Colon (tissue), 2 donors: Measurements from ENCODE around the gene TERT.

ENCODE experiments used
- FAIRE-seq: peaks from 2 replicates; lab custom pipeline; 2012; peaks lifted over from hg19 to GRCh38; lab: Jason Lieb, UNC
- donor health status: control.
- donor health status: control.

The TERT gene

DNA sequence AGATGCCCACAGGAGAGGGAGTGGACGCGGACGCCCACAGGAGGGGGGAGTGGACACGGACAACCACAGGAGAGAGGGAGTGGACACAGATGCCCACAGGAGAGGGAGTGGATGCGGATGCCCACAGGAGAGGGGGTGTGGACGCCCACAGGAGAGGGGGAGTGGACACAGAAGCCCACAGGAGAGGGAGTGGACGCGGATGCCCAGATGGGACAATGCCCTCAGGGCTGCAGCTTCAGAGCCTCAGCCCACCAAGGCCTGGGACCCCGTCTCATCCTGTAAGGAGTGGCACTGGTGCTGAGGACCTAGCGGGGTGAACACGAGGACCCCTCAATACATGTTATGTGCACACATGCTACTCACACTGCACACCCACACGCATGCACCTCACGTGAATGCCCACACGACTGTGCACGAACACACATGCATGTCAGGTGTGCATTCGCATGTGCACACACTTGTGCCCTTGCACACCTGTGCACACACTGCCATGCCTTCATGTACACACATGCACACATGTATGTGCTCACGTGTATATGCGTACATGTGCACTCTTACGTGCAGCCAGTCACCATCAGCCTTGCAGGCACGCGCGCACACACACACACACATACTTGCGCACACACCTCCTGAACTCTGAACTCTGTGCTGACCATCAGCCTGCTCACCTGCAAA lies 34.9 kb downstream of the TERT start:
- no peak for FAIRE-seq

DNA sequence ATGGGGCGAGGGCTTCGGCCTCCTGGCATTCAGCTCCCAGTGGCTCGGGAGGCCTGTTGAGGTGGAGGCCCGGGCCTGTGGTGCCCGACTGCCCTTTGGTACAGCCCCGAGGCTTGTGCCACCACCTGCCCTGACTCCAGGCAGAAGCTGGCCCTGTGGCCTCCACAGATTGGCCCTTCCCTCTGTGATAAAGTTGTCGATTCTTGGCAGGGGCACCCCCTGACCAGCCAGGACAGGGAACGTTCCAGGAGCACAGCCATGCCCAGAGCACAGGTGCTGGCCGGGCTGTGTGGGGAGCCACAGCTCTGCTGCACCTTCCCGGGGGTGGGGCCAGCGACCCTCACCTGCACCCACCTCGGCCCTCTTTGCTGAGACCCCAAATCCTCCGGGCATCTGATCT lies 37.0 kb downstream of the TERT start:
- no peak for FAIRE-seq

DNA sequence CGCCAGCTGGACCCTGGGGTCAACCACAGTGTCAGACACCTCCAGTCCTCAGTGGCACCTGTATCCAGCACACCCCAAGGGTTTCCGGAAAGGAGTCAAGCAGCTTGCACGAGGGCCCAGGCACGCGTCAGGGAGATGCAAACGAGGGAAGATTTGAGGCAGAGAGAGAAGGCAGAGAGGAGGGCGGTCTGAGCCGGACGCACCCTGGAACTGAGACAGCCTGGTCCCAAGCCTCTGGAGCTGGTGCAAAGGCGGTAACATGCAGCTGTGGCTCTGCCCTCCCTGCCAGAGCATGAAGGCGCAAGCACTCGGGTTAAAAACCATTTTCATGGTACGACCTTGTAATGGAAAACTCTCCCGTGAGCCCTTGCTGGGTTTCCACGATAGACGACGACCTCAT lies 37.5 kb downstream of the TERT start:
- FAIRE-seq, result no peak

DNA sequence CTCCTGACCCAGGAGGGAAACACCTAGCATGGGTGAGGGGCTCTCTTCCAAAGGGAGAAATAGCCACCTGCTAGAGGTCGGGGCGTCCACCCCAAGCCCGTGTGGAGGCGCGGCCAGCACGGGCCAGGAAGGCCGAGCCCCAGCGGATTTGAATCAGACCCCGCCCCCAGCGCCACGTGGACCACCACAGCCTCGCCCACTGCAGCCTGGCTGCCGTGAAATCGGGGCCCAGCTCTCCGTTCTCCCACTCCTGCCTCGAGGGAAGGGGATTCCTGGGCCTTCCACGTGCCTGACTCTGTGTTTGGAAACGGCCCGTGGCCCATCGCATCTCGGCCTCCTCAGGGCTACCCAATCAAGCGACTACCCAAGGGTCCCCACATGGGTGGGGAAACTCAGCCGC lies 38.1 kb downstream of the TERT start:
- FAIRE-seq, result no peak

DNA sequence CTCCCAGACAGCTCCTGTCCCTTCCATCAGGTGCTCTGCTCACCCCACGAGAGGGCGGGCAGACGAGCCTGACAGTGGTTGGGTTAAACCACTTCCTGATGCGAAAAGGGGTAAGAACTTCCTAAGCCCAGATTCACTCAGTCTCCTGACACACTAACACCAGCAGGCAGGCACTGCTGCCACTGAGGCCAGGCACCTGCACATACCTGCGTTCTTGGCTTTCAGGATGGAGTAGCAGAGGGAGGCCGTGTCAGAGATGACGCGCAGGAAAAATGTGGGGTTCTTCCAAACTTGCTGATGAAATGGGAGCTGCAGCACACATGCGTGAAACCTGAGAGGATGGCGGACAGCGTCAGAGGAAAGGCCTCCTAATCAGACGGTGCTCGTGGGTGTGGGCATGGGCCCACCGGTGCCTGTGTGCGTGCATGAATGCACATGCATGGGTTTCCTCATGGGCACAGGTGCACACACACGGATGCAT lies 39.7 kb downstream of the TERT start:
- FAIRE-seq, result no peak

DNA sequence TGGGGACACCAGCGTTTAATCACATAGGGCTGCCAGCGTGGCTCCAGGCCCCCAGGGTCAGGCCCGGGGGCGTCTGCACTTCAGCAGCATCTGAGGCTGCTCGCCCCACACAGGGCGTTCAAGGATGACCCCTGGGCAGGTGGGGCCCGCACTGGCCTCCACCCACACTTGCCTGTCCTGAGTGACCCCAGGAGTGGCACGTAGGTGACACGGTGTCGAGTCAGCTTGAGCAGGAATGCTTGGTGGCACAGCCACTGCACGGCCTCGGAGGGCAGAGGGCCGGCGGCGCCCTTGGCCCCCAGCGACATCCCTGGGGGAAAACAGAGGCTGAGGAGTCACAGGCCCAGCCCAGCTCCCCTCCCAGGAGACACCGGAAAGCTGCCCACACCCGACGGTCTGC lies 40.7 kb downstream of the TERT start:
- no peak for FAIRE-seq

DNA sequence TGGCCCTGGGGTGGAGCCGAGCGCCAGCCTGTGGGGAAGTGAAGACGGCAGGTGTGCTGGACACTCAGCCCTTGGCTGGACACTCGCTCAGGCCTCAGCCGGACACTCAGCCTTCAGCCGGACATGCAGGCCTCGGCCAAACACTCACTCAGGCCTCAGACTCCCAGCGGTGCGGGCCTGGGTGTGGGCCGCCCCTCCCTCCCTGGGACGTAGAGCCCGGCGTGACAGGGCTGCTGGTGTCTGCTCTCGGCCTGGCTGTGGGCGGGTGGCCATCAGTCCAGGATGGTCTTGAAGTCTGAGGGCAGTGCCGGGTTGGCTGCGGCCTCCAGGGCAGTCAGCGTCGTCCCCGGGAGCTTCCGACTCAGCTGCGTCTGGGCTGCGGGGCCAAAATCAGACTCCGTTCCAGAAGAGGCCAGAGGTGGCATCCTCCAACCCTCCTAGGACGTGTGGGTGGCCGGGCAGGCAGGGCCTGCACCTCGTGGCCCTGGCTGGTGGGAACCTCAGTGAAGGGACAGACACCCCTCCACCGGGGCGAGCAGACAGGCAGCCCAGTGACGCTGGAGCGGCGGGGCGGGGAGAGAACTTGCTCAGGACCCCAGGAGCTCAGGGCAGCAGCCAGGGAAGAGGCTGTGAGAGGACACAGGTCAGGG lies 41.3 kb downstream of the TERT start:
- FAIRE-seq, result no peak

DNA sequence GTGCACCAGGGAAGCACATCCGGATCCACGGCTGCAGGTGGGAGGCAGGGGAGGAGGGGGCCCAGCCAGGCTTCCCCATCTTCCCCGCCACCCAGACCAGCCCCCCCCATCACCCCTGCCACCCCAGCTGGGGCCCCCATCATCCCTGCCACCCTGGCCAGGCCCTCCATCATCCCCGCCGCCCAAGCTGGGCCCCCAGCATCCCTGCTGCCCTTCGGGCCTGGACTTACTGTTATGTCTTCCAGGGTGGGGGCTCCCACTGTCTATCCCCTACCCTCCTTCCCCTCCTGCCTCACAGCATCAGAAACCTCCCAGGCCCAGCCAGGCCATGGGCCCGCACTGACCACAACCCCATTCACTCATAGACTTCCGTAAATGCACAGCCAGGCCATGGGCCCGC lies 42.2 kb downstream of the TERT start:
- FAIRE-seq, result no peak

DNA sequence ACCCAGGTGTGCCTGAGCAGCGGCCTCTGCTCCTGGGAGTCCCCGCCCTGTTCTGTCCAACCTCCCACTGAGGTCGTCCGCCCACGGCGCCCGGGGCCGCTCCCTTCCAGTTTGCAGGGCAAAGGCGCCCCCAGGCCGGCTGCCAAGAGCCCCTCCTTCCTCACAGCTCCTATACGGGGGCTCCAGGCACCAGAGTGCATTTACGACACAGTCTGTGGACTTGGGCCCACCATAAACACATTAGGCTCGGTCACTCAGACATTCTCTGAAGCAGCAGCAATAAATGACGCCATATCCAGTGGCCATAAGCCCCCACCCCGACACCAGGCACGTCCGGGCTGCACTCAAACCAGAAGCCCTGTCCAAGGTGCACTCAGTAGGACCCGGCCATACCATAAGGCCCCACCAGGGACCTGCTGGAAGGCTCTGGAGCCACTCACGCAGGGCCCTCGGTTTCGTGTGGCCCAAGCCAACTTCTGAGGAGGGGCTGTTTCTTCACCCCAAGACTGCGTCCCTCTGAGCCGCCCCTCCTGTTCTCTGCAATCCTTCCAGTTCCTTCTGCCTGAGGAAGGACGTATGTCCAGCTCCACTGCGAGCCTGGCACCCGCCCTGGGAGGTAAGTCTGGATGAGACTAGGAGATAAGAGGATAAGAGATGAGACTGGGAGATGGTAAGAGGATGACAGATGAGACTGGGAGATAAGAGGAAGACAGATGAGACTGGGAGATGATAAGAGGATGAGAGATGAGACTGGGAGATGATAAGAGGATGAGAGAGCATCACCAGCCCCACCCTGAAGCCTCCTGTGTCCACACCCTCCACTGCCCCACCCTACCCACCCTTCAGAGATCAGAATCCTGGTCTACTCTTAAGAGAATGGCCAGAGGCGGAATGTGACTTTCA lies 42.9 kb downstream of the TERT start:
- FAIRE-seq, result no peak

DNA sequence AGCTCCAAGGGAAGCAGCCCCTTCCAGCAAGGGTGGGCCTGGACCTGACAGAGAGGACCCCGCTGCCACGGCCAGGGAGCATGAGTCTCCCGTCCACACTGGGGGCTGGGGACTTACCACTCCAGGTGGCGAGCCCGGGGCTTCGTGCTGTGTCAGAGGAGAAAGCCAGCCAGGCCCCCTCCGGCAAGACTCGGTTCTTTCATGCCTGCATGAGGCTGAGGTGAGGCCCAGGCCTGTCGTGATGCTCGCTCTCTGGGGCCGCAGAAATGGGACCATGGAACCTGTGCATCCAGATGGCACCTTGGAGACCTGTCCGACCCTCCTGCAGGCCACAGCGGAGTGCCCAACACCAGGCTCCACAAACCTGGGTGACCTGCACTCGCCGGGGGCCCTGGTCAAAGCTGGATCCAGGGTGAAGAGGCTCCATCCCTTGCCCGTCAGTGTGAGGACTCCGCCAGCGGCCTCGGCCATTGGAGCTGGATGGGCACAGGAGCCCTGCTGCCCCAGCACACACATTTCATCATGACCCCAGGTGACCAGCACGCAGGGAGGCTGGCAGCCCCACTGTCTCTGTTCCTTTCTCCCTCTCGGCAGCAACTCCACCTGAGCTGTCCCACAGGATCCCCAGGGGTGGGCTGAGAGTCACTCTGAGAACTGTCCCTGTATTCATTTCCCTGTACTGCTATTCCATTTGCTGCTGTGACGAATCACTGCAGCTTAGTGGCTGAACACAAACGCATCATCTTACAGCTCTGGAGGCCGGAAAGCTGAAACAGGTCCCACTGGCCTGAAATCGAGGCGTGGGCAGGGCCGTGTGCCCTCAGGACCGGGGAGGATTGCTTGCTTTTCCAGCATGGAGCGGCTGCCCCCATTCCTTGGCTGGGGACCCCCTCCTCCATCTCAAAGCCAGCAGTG lies 45.2 kb downstream of the TERT start:
- FAIRE-seq, result no peak

DNA sequence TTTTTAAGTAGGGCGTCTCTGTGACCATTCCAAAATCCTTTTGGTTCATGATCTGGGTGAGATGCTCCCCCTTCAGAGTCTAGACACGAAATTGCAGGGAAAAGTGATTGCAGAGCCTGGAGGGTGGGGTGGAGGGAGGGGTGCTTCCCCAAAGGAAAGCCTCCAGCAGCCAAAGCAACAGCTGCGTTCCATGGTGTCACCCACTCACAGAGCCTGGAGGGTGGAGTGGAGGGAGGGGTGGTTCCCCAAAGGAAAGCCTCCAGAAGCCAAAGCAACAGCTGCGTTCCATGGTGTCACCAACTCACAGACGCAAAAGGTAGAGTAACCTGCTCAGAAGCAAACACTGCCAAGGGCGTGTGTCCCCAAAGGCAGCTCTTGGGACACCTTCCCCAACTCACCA lies 47.1 kb downstream of the TERT start:
- no peak for FAIRE-seq

DNA sequence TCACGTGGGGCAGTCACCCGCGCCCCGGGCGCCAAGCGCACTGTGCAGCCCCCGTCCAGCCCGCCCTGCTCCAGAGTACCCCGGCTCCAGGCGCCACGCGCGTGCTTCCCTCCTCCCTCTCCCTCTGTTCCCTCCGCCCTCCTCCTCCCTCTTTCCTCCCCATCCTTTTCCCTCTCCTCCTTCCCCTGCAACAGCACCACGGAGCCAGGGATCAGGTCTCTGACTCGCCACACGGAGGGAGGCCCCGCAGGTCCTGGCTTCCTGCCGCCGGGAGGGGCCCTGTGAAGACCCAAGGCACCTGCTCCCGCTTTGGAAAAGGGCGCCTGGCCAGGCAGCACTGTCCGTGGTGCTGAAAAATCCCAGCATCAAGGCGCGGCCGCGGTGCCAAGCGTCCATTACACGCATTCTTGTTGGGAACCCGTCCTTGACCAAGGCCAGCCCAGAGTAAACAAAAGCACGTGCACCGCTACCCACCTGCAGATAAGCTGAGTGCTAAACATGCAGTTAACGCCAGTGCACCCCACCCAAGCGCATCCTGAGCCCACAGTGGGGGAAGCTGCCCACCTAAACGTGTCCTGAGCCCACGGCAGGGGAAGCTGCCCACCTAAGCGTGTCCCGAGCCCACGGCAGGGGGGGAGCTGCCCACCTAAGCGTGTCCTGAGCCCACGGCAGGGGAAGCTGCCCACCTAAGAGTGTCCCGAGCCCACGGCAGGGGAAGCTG lies 48.0 kb downstream of the TERT start:
- FAIRE-seq, result no peak

DNA sequence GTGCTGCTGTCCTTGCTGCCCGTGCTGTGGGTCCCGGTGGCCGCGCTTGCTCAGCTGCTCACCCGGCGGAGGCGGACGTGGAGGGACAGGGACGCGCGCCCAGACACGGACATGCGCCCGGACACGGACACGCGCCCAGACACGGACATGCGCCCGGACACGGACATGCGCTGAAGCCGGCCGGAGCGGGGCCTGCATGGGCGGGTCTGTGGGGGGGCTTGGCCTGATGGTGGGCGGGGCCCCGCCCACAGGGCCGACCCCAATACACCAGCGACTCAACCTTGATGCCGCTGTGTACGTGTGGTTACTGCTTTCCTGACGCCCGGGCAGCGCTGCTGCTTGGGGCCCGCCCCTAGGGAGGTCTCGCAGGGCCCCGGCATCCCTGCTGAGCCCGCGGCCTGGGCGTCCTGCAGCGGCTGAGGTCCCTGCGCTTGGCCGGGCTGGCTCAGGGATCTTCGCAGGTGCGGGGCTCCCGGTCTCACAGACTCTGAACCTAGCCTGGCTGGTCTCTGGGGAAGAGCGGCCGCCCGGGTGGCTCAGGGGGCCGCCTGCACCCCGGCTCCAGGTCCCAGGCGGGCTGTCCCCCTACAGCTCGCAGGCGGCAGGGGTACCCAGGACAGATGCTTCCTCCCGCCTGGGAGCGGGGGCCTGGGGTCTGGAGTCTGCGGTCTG lies 48.8 kb downstream of the TERT start:
- FAIRE-seq, result no peak

DNA sequence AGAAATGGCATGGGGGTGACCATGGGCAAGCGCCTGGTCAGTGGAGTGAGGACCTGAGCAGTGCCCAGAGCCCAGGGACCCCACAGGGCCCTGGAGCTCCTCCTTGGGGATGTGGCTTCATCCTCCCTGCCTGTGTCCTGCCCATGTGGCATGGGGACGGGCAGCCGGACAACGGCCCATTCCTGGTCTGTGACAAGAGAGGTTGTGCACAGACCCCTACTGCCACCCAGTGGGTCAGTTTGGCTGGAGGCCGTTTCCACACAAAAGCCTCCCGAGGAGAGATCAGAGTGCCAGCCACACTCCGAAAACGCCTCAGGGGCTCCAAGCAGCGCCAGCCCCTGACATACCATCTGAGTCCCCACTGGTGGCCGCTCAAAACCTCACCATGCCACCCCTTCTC lies 49.9 kb downstream of the TERT start:
- FAIRE-seq, result no peak

DNA sequence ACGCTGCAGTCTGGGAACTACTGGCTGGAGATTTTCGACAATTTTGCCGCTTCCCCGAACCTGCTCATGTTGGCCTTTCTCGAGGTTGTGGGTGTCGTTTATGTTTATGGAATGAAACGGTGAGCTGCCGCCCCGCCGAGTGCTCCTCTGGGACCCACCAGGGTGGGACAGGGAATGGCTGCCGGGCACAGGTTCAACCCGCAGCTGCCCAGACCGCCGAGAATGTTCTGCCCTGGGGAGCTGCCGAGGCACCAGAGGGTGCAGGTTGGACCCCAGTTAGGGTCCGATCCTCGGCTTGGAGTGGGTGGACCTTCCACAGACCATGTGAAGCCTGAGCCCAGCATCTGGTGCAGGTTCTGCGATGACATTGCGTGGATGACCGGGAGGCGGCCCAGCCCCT lies 50.6 kb downstream of the TERT start:
- no peak for FAIRE-seq

DNA sequence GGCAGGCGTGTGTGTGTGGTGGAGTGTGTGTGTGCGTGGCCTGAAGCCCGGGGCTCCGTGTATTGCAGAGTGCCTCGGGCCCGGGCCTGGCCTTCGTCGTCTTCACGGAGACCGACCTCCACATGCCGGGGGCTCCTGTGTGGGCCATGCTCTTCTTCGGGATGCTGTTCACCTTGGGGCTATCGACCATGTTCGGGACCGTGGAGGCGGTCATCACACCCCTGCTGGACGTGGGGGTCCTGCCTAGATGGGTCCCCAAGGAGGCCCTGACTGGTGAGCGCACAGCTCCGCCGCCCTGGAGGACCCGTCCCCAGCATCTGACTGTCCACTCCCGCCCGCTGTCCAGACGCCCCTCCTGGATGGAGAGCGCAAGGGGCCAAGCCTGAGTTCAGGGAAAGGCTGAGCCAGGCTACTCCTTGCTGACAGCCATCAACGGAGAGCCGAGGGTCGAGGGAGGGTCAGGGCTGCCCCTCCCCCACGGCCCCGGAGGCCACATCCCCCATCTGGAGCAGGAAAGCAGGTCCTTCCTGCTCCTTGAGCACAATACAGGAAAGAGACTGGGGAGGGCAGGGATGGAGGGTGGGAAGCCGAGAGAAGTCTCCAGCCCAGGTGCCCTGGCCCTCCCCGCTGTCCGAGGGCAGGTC lies 51.3 kb downstream of the TERT start:
- no peak for FAIRE-seq

DNA sequence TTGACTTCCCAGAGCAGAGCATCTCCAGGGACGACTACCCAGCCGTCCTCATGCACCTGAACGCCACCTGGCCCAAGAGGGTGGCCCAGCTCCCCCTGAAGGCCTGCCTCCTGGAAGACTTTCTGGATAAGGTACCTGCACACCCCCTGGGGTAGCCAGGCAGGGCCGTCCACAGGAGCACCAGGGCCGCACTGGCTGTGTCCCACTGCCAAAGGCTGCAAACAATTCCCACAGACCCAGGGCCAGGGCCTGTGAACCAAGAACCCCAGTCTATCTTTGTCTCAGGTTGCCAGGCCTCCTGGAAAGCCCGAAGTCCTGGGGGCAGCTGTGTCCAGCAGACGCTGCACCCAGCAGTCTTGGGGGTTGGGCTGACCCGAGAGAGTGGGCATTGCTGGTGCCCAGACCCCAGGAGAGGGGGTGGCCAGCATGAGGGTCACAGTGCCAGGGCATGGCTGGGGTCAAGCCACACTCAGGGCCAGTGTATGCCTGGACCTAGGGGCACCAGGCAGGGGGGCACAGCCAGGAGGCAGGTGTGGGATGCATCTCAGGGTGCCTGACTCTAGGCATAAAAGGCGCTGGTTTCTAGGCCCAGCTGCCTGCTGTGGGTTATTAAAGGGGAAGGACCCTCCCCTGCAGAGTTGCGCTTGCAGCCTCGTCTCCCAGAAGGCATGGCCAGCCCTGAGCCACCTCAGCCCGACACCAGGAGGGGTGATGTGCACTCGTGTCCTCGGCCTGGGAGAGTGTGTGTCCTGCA lies 52.0 kb downstream of the TERT start:
- no peak for FAIRE-seq

DNA sequence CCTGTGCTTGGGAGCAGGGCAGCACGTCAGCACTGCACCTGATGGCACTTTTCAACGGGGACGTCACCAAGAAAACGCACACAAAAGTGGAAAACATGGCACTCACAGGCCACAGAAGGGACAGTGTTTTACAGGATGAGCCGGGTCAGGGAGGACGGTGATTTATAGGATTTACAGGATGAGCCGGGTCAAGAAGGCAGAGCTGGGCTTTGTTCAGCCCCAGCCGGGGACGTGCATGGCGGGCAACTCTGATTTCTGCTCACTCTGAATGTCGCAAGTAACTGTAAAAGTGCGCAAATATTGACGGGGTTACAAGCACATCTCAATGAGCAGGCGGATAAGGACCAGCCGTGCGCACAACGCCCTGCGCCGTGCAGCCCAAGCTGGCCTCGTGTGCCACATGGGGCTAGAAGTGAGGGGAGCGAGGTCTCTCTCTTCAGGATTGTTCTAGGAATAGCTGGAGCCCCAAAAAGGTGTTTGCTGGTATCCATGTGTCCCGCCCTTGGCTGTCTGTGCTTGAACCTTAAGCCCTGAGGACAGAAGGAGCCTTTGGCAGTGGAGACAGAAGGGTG lies 53.3 kb downstream of the TERT start:
- FAIRE-seq, result no peak
